H1 (cell line): ENCODE results near the gene CYB561A3. TPM values are rescaled to one million over a fixed set of nuclear protein-coding genes. Genes with fewer than 3 reads are reported as not detected.

ENCODE experiments used
- CTCF ChIA-PET: fragments of 300-600 bp; sonication (Branson Sonifier 250); formaldehyde crosslinking; loops from one replicate; lab custom pipeline; 2021; ENCODE audit not compliant: partially characterized antibody; lab: Charles Lee
- POLR2A ChIA-PET: fragments of 300-600 bp; sonication (Branson Sonifier 250); formaldehyde crosslinking; loops from one replicate; lab custom pipeline; 2021; ENCODE audit warnings: inconsistent platforms; ENCODE audit not compliant: partially characterized antibody; lab: Charles Lee
- DNase-seq, 2 experiments: peaks; one replicate each; pipeline versions ENCODE4 v3.0.0 to v3.0.0-alpha.2; 2010 to 2022; ENCODE audit warnings: low spot score in 2 of 2, low read depth in 1 of 2, mixed read lengths in 1 of 2
- FAIRE-seq: peaks from 2 replicates; lab custom pipeline; 2011; peaks lifted over from hg19 to GRCh38; lab: Jason Lieb, UNC
- H2AFZ ChIP-seq: 2 replicates; pipeline ENCODE4 v1.8.1; 2012; ENCODE audit warnings: low read length, inconsistent platforms
- H2AK5ac ChIP-seq: 2 replicates; pipeline ENCODE4 v1.6.1; 2013; ENCODE audit warnings: low read depth, low read length
- H2BK120ac ChIP-seq: replicated peaks from 2 replicates; pipeline ENCODE3; 2013; ENCODE audit warnings: low read depth, low read length, inconsistent platforms
- H2BK12ac ChIP-seq: 2 replicates; pipeline ENCODE4 v1.6.1; 2013; ENCODE audit warnings: low read depth, low read length
- H2BK15ac ChIP-seq: 2 replicates; pipeline ENCODE4 v1.6.1; 2013; ENCODE audit warnings: low read length
- H2BK20ac ChIP-seq: 2 replicates; pipeline ENCODE4 v1.6.1; 2013; ENCODE audit warnings: low read length
- H2BK5ac ChIP-seq: 2 replicates; pipeline ENCODE4 v1.6.1; 2013; ENCODE audit warnings: low read depth, low read length
- H3K14ac ChIP-seq: 2 replicates; pipeline ENCODE4 v1.6.1; 2013; ENCODE audit warnings: inconsistent platforms; ENCODE audit not compliant: insufficient read length
- H3K18ac ChIP-seq: 2 replicates; pipeline ENCODE4 v1.6.1; 2013; ENCODE audit warnings: low read length; ENCODE audit errors: extremely low read depth
- H3K23ac ChIP-seq: 2 replicates; pipeline ENCODE4 v1.6.1; 2013; ENCODE audit warnings: inconsistent platforms; ENCODE audit not compliant: insufficient read length
- H3K23me2 ChIP-seq: 2 replicates; pipeline ENCODE4 v1.6.1; 2013; ENCODE audit warnings: low read depth, low read length
- H3K27ac ChIP-seq: 2 replicates; pipeline ENCODE4 v1.6.1; 2011; ENCODE audit warnings: low read depth, low read length, inconsistent platforms
- H3K27me3 ChIP-seq, 4 experiments: replicated peaks in 1 of 4; 1 replicate in 1 of 4; 2 replicates in 3 of 4; pipeline versions ENCODE4 v1.6.1 to v1.8.1; 2011 to 2013; ENCODE audit warnings: low read length in 3 of 4, mild to moderate bottlenecking in 3 of 4, inconsistent platforms in 2 of 4, mixed read lengths in 2 of 4, moderate library complexity in 1 of 4; ENCODE audit not compliant: control insufficient read depth in 3 of 4, insufficient read depth in 3 of 4; ENCODE audit errors: extremely low read depth in 1 of 4
- H3K36me3 ChIP-seq, 4 experiments: 2 replicates each; pipeline versions ENCODE4 v1.6.1 to v1.8.1; 2011 to 2013; ENCODE audit warnings: mild to moderate bottlenecking in 4 of 4, low read length in 3 of 4, moderate library complexity in 2 of 4, control low read depth in 1 of 4, inconsistent platforms in 1 of 4; ENCODE audit not compliant: insufficient read depth in 4 of 4, control insufficient read depth in 2 of 4
- H3K4ac ChIP-seq: replicated peaks from 2 replicates; pipeline ENCODE3; 2013; ENCODE audit warnings: low read length, low read depth, mixed read lengths, inconsistent platforms; ENCODE audit not compliant: insufficient read length
- H3K4me1 ChIP-seq, 4 experiments: replicated peaks in 1 of 4; 1 replicate in 1 of 4; 2 replicates in 3 of 4; pipeline versions ENCODE4 v1.6.1 to v1.8.1; 2011 to 2013; ENCODE audit warnings: low read length in 3 of 4, inconsistent platforms in 2 of 4, mixed read lengths in 1 of 4; ENCODE audit not compliant: insufficient read depth in 4 of 4, control insufficient read depth in 3 of 4
- H3K4me2 ChIP-seq, 2 experiments: 2 replicates each; pipeline versions ENCODE4 v1.6.1 to v1.8.1; 2011 to 2013; ENCODE audit warnings: low read depth in 2 of 2, low read length in 2 of 2, control low read depth in 1 of 2, inconsistent platforms in 1 of 2, mild to moderate bottlenecking in 1 of 2; ENCODE audit not compliant: insufficient read depth in 1 of 2
- H3K4me3 ChIP-seq, 4 experiments: fragments of 200-600, 300-600 bp in 1 of 4; sonication (generic), shearing (Covaris generic), sonication (Bioruptor Twin) in 1 of 4; 2 replicates each; pipeline versions ENCODE4 v1.5.1 to v1.8.1; 2011 to 2016; ENCODE audit warnings: low read length in 4 of 4, low read depth in 3 of 4, control low read depth in 2 of 4, inconsistent platforms in 2 of 4, mild to moderate bottlenecking in 2 of 4, mixed read lengths in 1 of 4, moderate library complexity in 1 of 4; ENCODE audit not compliant: insufficient read depth in 2 of 4; ENCODE audit errors: extremely low read depth in 1 of 4
- H3K56ac ChIP-seq: replicated peaks from 2 replicates; pipeline ENCODE3; 2013; ENCODE audit warnings: low read depth, mild to moderate bottlenecking, mixed read lengths, low read length, inconsistent platforms; ENCODE audit not compliant: insufficient read length
- H3K79me1 ChIP-seq: 2 replicates; pipeline ENCODE4 v1.6.1; 2013; ENCODE audit warnings: low read depth, low read length, control low read depth
- H3K79me2 ChIP-seq, 2 experiments: 2 replicates each; pipeline versions ENCODE4 v1.6.1 to v1.8.1; 2012 to 2013; ENCODE audit warnings: low read length in 2 of 2, mild to moderate bottlenecking in 2 of 2, inconsistent platforms in 1 of 2; ENCODE audit not compliant: insufficient read depth in 2 of 2, control insufficient read depth in 1 of 2
- H3K9ac ChIP-seq, 4 experiments: replicated peaks in 1 of 4; 1 replicate in 1 of 4; 2 replicates in 3 of 4; pipeline versions ENCODE4 v1.6.1 to v1.8.1; 2011 to 2013; ENCODE audit warnings: low read depth in 3 of 4, low read length in 3 of 4, control low read depth in 2 of 4, mild to moderate bottlenecking in 2 of 4, moderate library complexity in 2 of 4, inconsistent platforms in 1 of 4; ENCODE audit errors: extremely low read depth in 1 of 4
- H3K9me3 ChIP-seq, 2 experiments: 2 replicates each; pipeline versions ENCODE4 v1.6.1 to v1.8.1; 2012 to 2013; ENCODE audit warnings: mild to moderate bottlenecking in 2 of 2, moderate library complexity in 2 of 2, control low read depth in 1 of 2, inconsistent platforms in 1 of 2, low read depth in 1 of 2, low read length in 1 of 2, mixed read lengths in 1 of 2; ENCODE audit not compliant: insufficient read depth in 2 of 2
- H4K20me1 ChIP-seq, 2 experiments: replicated peaks in 1 of 2; 2 replicates each; pipeline versions ENCODE3 to v1.8.1; 2011 to 2013; ENCODE audit warnings: inconsistent platforms in 2 of 2, low read length in 2 of 2, mild to moderate bottlenecking in 1 of 2; ENCODE audit not compliant: insufficient read depth in 2 of 2, control insufficient read depth in 1 of 2
- H4K5ac ChIP-seq: 2 replicates; pipeline ENCODE4 v1.6.1; 2013; ENCODE audit warnings: low read length, low read depth, mixed read lengths, inconsistent platforms; ENCODE audit not compliant: insufficient read length
- H4K8ac ChIP-seq: 2 replicates; pipeline ENCODE4 v1.8.0; 2013; ENCODE audit warnings: mild to moderate bottlenecking, moderate library complexity, low read length, inconsistent platforms; ENCODE audit not compliant: insufficient read depth; ENCODE audit errors: extremely low read depth
- H4K91ac ChIP-seq: replicated peaks from 2 replicates; pipeline ENCODE3; 2013; ENCODE audit warnings: low read length, mixed read lengths, inconsistent platforms; ENCODE audit not compliant: insufficient read length
- GTF2F1 ChIP-seq: IDR thresholded peaks from 2 replicates; pipeline ENCODE4 v1.6.1; 2012; ENCODE audit warnings: low read depth, low read length, improper control_type of control experiment, borderline replicate concordance
- RAD21 ChIP-seq, 2 experiments: IDR thresholded peaks in 1 of 2; conservative IDR thresholded peaks in 1 of 2; 2 replicates each; pipeline ENCODE4 v1.6.1; 2011; ENCODE audit warnings: low read depth in 2 of 2, low read length in 2 of 2, improper control_type of control experiment in 1 of 2, inconsistent platforms in 1 of 2, mild to moderate bottlenecking in 1 of 2, moderate library complexity in 1 of 2
- RFX5 ChIP-seq: IDR thresholded peaks from 2 replicates; pipeline ENCODE4 v1.6.1; 2011; ENCODE audit warnings: low read depth, low read length, improper control_type of control experiment, borderline replicate concordance
- SIRT6 ChIP-seq: IDR thresholded peaks from one replicate; pipeline ENCODE4 v1.7.1; 2012; ENCODE audit warnings: low read length, inconsistent platforms
- YY1 ChIP-seq: IDR thresholded peaks from 2 replicates; pipeline ENCODE4 v1.6.1; 2011; ENCODE audit warnings: low read depth, mild to moderate bottlenecking, low read length
- WGBS, 2 experiments: shearing (Covaris generic) in 1 of 2; methylation state at CpG; one replicate each; pipeline versions ENCODE4 v1.1.6 to v1.1.7; 2013 to 2015; ENCODE audit warnings: low lambda C conversion rate in 2 of 2, mixed read lengths in 2 of 2, inconsistent platforms in 1 of 2, low coverage in 1 of 2, missing lambda C conversion rate in 1 of 2; ENCODE audit not compliant: insufficient replicate concordance in 2 of 2, insufficient coverage in 1 of 2, insufficient read length in 1 of 2; ENCODE audit errors: extremely low coverage in 1 of 2, missing lambda C conversion rate in 1 of 2; 5-methylcytosine and 5-hydroxymethylcytosine counted together
- polyA plus RNA-seq, 7 experiments: library from polyadenylated mRNA; depleted of rRNA in 3 of 7; stranded (reverse) in 5 of 7; unstranded in 2 of 7; fragments of >200 nt in 5 of 7; fragments of 200-250 nt in 2 of 7; gene quantifications; 1 replicate in 5 of 7; 2 replicates in 1 of 7; 4 replicates in 1 of 7; pipeline versions ENCODE4 v1.2.1 to v1.2.3, GENCODE V29; 2011 to 2013; ENCODE audit warnings: missing spikeins in 2 of 7, mixed read lengths in 2 of 7
- total RNA-seq: library from RNA; stranded (reverse); fragmentation: NEBNext Ultra II Directional; extraction: Animal tissue kit (Norgen Biotek cat#: 25700); gene quantifications from 2 replicates; pipeline ENCODE4 v1.2.1, GENCODE V29; 2021

The CYB561A3 gene
- total and polyA plus RNA-seq, 2 of the 8 experiments (the other 6 are each of a cell fraction or from before 2014, with no cell fraction given) = 29.6 to 41.2 TPM

GRCh38 chr11:61334434-61335354 is 27.0 kb downstream of the CYB561A3 start:
- Histone ChIP-seq H3K14ac (no peak overlapping the region), H3K9me3 (no peaks in the 10 kb centered on the region), H3K27me3 (no peaks in the 10 kb centered on the region), H2BK5ac (0 out of 2 replicates have a peak overlapping the region, but pooled peaks have one; percentile 46), H3K23ac (no peak overlapping the region), H2AK5ac (peak overlapping the region; percentile 89), H2BK12ac (peak overlapping the region; percentile 75), H3K18ac (no peak overlapping the region), H4K8ac (no peak overlapping the region), H4K91ac (peak overlapping the region; percentile 56), H2BK15ac (peak overlapping the region; percentile 66; the same call in 1 of the 2 replicates), H3K56ac (no peak overlapping the region), H2AFZ (no peak overlapping the region), H2BK120ac (no peak overlapping the region), H3K4ac (peak overlapping the region; percentile 92), H4K5ac (no peak overlapping the region), H4K20me1 (peaks cover 0 to 5% of the 10 kb centered on the region in 2 experiments), H2BK20ac (no peak overlapping the region), H3K79me2 (peaks cover 18 to 36% of the 10 kb centered on the region in 2 experiments), H3K23me2 (peaks cover 9% of the 10 kb centered on the region; the same call in 1 of the 2 replicates), H3K9ac (peak overlapping the region in 3 of 4 experiments; percentile 8 to 50 (median 20); a peak in 4 of 7 replicates), H3K4me3 (no peak overlapping the region), H3K4me2 (peak overlapping the region; percentile 23 to 80; a peak in 1 of 4 replicates), H3K4me1 (peaks cover 5 to 14% (median 9%) of the 10 kb centered on the region in 4 experiments), H3K79me1 (peaks cover 6% of the 10 kb centered on the region; the same call in 1 of the 2 replicates), H3K27ac (0 out of 2 replicates have a peak overlapping the region, but pooled peaks have one; percentile 6), H3K36me3 (peaks cover 3 to 11% (median 5%) of the 10 kb centered on the region in 4 experiments; a peak in 5 of 8 replicates)
- ChIA-PET CTCF (interaction anchor here (0.9 to 10.1 kb wide), 11 partner anchors 13 to 304 kb away, joined by 3 to 290 read pairs (median 9); partner anchors contain the start of genes CYB561A3, TMEM138 and TMEM216), POLR2A (interaction anchor here (0.6 to 39.7 kb wide), 12 partner anchors 7 to 179 kb away, joined by 3 to 1106 read pairs (median 6); partner anchors contain the start of genes CPSF7, CYB561A3, SDHAF2 and TMEM138)
- TF ChIP-seq SIRT6 = no peak
- no peak for TF ChIP-seq RFX5
- TF ChIP-seq RAD21 (IDR thresholded peaks at IDR 0.05 in 1 of 2, conservative IDR thresholded peaks at IDR 0.05 in 1 of 2; ENCODE audit: low read depth in 2 of 2, low read length in 2 of 2) = no peak
- no peak for TF ChIP-seq YY1
- no peak for TF ChIP-seq GTF2F1
- 87% methylated on average over 16 of the region's 16 CpGs; no CpG with 5 or more reads in 1 of the 2 experiments for WGBS, 2 experiments
- DNase-seq (no peak), FAIRE-seq (no peak)
